MCF 10A (cell line): Measurements from ENCODE around the gene BICC1. TPM values are rescaled to one million over a fixed set of nuclear protein-coding genes. Genes with fewer than 3 reads are reported as not detected.

Experiments
- BruUV-seq: library from RNA; stranded (reverse); fragments of 400-500 nt; replicated peaks from 2 replicates; lab custom pipeline; 2021; lab: Mats Ljungman, UMichigan
- CTCF ChIA-PET: fragments of 300-600 bp; sonication (Branson Sonifier 250); formaldehyde crosslinking; extraction: SDS; loops from one replicate; lab custom pipeline; 2021; ENCODE audit warnings: antibody characterized with exemption, inconsistent platforms; lab: Yijun Ruan, JAX
- POLR2A ChIA-PET: fragments of 300-600, 350-650 bp; sonication (Branson Sonifier 250); formaldehyde crosslinking; extraction: SDS; loops from one replicate; lab custom pipeline; 2020; ENCODE audit warnings: antibody characterized with exemption, inconsistent platforms; lab: Yijun Ruan, JAX
- DNase-seq: peaks from one replicate; pipeline ENCODE4 v3.0.0-alpha.2; 2018; ENCODE audit not compliant: unreplicated experiment
- H3K27ac Mint-ChIP-seq: one replicate; pipeline ENCODE4 v1.8.0; 2022; ENCODE audit warnings: mild to moderate bottlenecking, low read depth, mixed read lengths; ENCODE audit not compliant: unreplicated experiment
- H3K27me3 Mint-ChIP-seq: one replicate; pipeline ENCODE4 v1.8.0; 2022; ENCODE audit warnings: mixed read lengths; ENCODE audit not compliant: insufficient read depth, unreplicated experiment
- H3K36me3 Mint-ChIP-seq: one replicate; pipeline ENCODE4 v1.8.0; 2022; ENCODE audit warnings: mild to moderate bottlenecking, moderate library complexity, mixed read lengths; ENCODE audit not compliant: insufficient read depth, unreplicated experiment
- H3K4me1 Mint-ChIP-seq: one replicate; pipeline ENCODE4 v1.8.0; 2022; ENCODE audit warnings: mixed read lengths; ENCODE audit not compliant: insufficient read depth, unreplicated experiment
- H3K4me3 Mint-ChIP-seq: one replicate; pipeline ENCODE4 v1.8.0; 2022; ENCODE audit warnings: mild to moderate bottlenecking, moderate library complexity, mixed read lengths; ENCODE audit not compliant: unreplicated experiment
- H3K9me3 Mint-ChIP-seq: one replicate; pipeline ENCODE4 v1.8.0; 2022; ENCODE audit warnings: mixed read lengths; ENCODE audit not compliant: unreplicated experiment
- CTCF ChIP-seq: fragments of 200-600 bp; IDR thresholded peaks from one replicate; pipeline ENCODE4 v1.8.0; 2022; ENCODE audit warnings: antibody characterized with exemption, mild to moderate bottlenecking; ENCODE audit not compliant: unreplicated experiment
- intact Hi-C: fragments of 100-400 bp; cut with micrococcal nuclease; formaldehyde crosslinking; loops from 2 replicates; pipeline ENCODE4 v1.14.1; 2022
- total RNA-seq: library from RNA; stranded (reverse); gene quantifications from 2 replicates; pipeline ENCODE4 v1.2.3, GENCODE V29; 2022

BICC1 gene
- total RNA-seq, 1 experiment from 2014 or later: 15.6 TPM

- H3K27ac Mint-ChIP-seq: no peak overlapping the region
- TF ChIP-seq CTCF: no peak
- intact Hi-C loops: loop anchor here (5.0 kb wide), 1 partner anchor 57 kb away; no protein-coding TSS in a partner anchor
- no peak for DNase-seq
- no TSS peak for BruUV-seq
- peaks cover 16% of the 10 kb centered on the region for H3K4me1 Mint-ChIP-seq
- ChIA-PET CTCF (no interaction called here), POLR2A (interaction anchor here (0.7 kb wide), 1 partner anchor 12 kb away, joined by 3 read pairs; no protein-coding TSS in a partner anchor)
- no peak overlapping the region for H3K4me3 Mint-ChIP-seq
- no peaks in the 10 kb centered on the region for H3K27me3 Mint-ChIP-seq
- H3K36me3 Mint-ChIP-seq: no peaks in the 10 kb centered on the region
- peaks cover 14% of the 10 kb centered on the region for H3K9me3 Mint-ChIP-seq
Observed at GRCh38 chr10:58585435-58585834, 72.8 kb downstream of the BICC1 start.

GRCh38 chr10:58586282-58587245, 73.9 kb downstream of the BICC1 start:
- no peak overlapping the region for H3K4me3 Mint-ChIP-seq
- H3K36me3 Mint-ChIP-seq: no peaks in the 10 kb centered on the region
- H3K4me1 Mint-ChIP-seq: peaks cover 27% of the 10 kb centered on the region
- intact Hi-C loops: loop anchor here (5.0 kb wide), 1 partner anchor 56 kb away; no protein-coding TSS in a partner anchor
- peaks cover 14% of the 10 kb centered on the region for H3K9me3 Mint-ChIP-seq
- H3K27ac Mint-ChIP-seq: peak overlapping the region; percentile 52
- BruUV-seq: no TSS peak
- ChIA-PET POLR2A (interaction anchor here (1.1 kb wide), 1 partner anchor 10 kb away, joined by 3 read pairs; no protein-coding TSS in a partner anchor), CTCF (interaction anchor here (1.4 to 2.5 kb wide), 2 partner anchors 55 to 56 kb away, joined by 3 to 13 read pairs; no protein-coding TSS in a partner anchor)
- no peak for TF ChIP-seq CTCF
- DNase-seq: no peak
- no peaks in the 10 kb centered on the region for H3K27me3 Mint-ChIP-seq

GRCh38 chr10:58587676-58588075, 75.0 kb downstream of the BICC1 start:
- no peak overlapping the region for H3K4me3 Mint-ChIP-seq
- CTCF ChIA-PET: interaction anchor here (0.6 to 2.5 kb wide), 3 partner anchors 11 to 156 kb away, joined by 3 to 13 read pairs (median 3); no protein-coding TSS in a partner anchor
- TF ChIP-seq CTCF: no peak
- BruUV-seq: no TSS peak
- peak overlapping the region; percentile 52 for H3K27ac Mint-ChIP-seq
- peaks cover 29% of the 10 kb centered on the region for H3K4me1 Mint-ChIP-seq
- H3K27me3 Mint-ChIP-seq: no peaks in the 10 kb centered on the region
- H3K9me3 Mint-ChIP-seq: peaks cover 11% of the 10 kb centered on the region
- no peaks in the 10 kb centered on the region for H3K36me3 Mint-ChIP-seq
- no peak for DNase-seq
- intact Hi-C loops: loop anchor here (5.0 kb wide), 1 partner anchor 55 kb away; no protein-coding TSS in a partner anchor
- POLR2A ChIA-PET: interaction anchor here (1.1 to 1.4 kb wide), 2 partner anchors 11 to 56 kb away, joined by 3 to 4 read pairs; no protein-coding TSS in a partner anchor
